ENCODE results near the gene ZDHHC14. TPM values are rescaled to one million over a fixed set of nuclear protein-coding genes. Genes with fewer than 3 reads are reported as not detected.

ZDHHC14 gene
- total and polyA plus RNA-seq, 2 of the 8 experiments (the other 6 are each of a cell fraction or from before 2014, with no cell fraction given), result 2.9 to 5.3 TPM

GRCh38 chr6:157667211-157668008 is 286.4 kb downstream of the ZDHHC14 start:
- H3K36me3 ChIP-seq (ENCODE audit: control insufficient read depth in 2 of 4, insufficient read depth in 4 of 4, low read length in 3 of 4), result no peaks in the 10 kb centered on the region
- H3K27ac ChIP-seq (ENCODE audit: low read depth, low read length), result no peak overlapping the region
- FAIRE-seq, result peak; percentile 74
- no peak overlapping the region for H4K91ac ChIP-seq (replicated peaks; ENCODE audit: insufficient read length, low read length)
- no peaks in the 10 kb centered on the region for H3K79me2 ChIP-seq (ENCODE audit: control insufficient read depth in 1 of 2, insufficient read depth in 2 of 2, low read length in 2 of 2)
- H3K9me3 ChIP-seq (ENCODE audit: insufficient read depth in 2 of 2, low read depth in 1 of 2, low read length in 1 of 2), result no peaks in the 10 kb centered on the region
- no peaks in the 10 kb centered on the region for H3K23me2 ChIP-seq (ENCODE audit: low read depth, low read length)
- no peak overlapping the region for H2AK5ac ChIP-seq (ENCODE audit: low read depth, low read length)
- H2BK5ac ChIP-seq (ENCODE audit: low read depth, low read length), result no peak overlapping the region
- H3K4ac ChIP-seq (replicated peaks; ENCODE audit: insufficient read length, low read depth, low read length), result no peak overlapping the region
- TF ChIP-seq BRCA1 (IDR thresholded peaks at IDR 0.05; ENCODE audit: low read depth, low read length), result no peak
- TF ChIP-seq RAD21 (IDR thresholded peaks at IDR 0.05 in 1 of 2, conservative IDR thresholded peaks at IDR 0.05 in 1 of 2; ENCODE audit: low read depth in 2 of 2, low read length in 2 of 2), result peak; percentile 86
- TF ChIP-seq POLR2AphosphoS5 (IDR thresholded peaks at IDR 0.05; ENCODE audit: low read depth, low read length), result no peak
- peak; percentile 39 to 70 (median 68) for TF ChIP-seq CTCF (IDR thresholded peaks at IDR 0.05; ENCODE audit: control extremely low read depth in 1 of 3, insufficient read depth in 1 of 3, low read depth in 1 of 3, low read length in 3 of 3)
- TF ChIP-seq SIRT6 (IDR thresholded peaks at IDR 0.05; ENCODE audit: low read length), result no peak
- TF ChIP-seq MAFK (IDR thresholded peaks at IDR 0.05; ENCODE audit: low read depth, low read length), result no peak
- no peak overlapping the region for H4K8ac ChIP-seq (ENCODE audit: extremely low read depth, insufficient read depth, low read length)
- H2BK20ac ChIP-seq (ENCODE audit: low read length), result no peak overlapping the region
- DNase-seq (ENCODE audit: low read depth in 1 of 2, low spot score in 2 of 2), result peak in 1 of 2 experiments; percentile 69
- no peak overlapping the region for H4K5ac ChIP-seq (ENCODE audit: insufficient read length, low read depth, low read length)
- no peak overlapping the region for H3K9ac ChIP-seq (replicated peaks in 1 of 4; ENCODE audit: extremely low read depth in 1 of 4, low read depth in 3 of 4, low read length in 3 of 4)
- ChIA-PET POLR2A (ENCODE audit: partially characterized antibody) (no interaction called here), CTCF (ENCODE audit: partially characterized antibody) (interaction anchor here (0.6 to 4.2 kb wide), 35 partner anchors 8 to 353 kb away, joined by 3 to 32 read pairs (median 4); partner anchors contain the start of gene TMEM242)
- no peak overlapping the region for H3K23ac ChIP-seq (ENCODE audit: insufficient read length)
- H2BK15ac ChIP-seq (ENCODE audit: low read length), result 0 out of 2 replicates have a peak overlapping the region, but pooled peaks have one; percentile 6
- 58% methylated on average over 11 of the region's 11 CpGs; no CpG with 5 or more reads in 1 of the 2 experiments for WGBS, 2 experiments (ENCODE audit: extremely low coverage in 1 of 2, insufficient coverage in 1 of 2, insufficient read length in 1 of 2, insufficient replicate concordance in 2 of 2, low coverage in 1 of 2, low lambda C conversion rate in 2 of 2, missing lambda C conversion rate in 1 of 2)
- no peak overlapping the region for H3K4me2 ChIP-seq (ENCODE audit: insufficient read depth in 1 of 2, low read depth in 2 of 2, low read length in 2 of 2)
- peaks cover 3 to 14% (median 6%) of the 10 kb centered on the region in 4 experiments; a peak in 6 of 7 replicates for H3K4me1 ChIP-seq (replicated peaks in 1 of 4; ENCODE audit: control insufficient read depth in 3 of 4, insufficient read depth in 4 of 4, low read length in 3 of 4)
- no peak overlapping the region for H3K4me3 ChIP-seq (ENCODE audit: extremely low read depth in 1 of 4, insufficient read depth in 2 of 4, low read depth in 3 of 4, low read length in 4 of 4)
- no peak overlapping the region for H2BK120ac ChIP-seq (replicated peaks; ENCODE audit: low read depth, low read length)
- no peak overlapping the region for H3K56ac ChIP-seq (replicated peaks; ENCODE audit: insufficient read length, low read depth, low read length)
- no peak overlapping the region for H3K14ac ChIP-seq (ENCODE audit: insufficient read length)
- no peak overlapping the region for H3K18ac ChIP-seq (ENCODE audit: extremely low read depth, low read length)
- no peaks in the 10 kb centered on the region; a peak in 1 of 7 replicates for H3K27me3 ChIP-seq (replicated peaks in 1 of 4; ENCODE audit: control insufficient read depth in 3 of 4, extremely low read depth in 1 of 4, insufficient read depth in 3 of 4, low read length in 3 of 4)
- H2BK12ac ChIP-seq (ENCODE audit: low read depth, low read length), result no peak overlapping the region
- no peaks in the 10 kb centered on the region for H3K79me1 ChIP-seq (ENCODE audit: low read depth, low read length)
- H4K20me1 ChIP-seq (replicated peaks in 1 of 2; ENCODE audit: control insufficient read depth in 1 of 2, insufficient read depth in 2 of 2, low read length in 2 of 2), result no peaks in the 10 kb centered on the region
- no peak overlapping the region for H2AFZ ChIP-seq (ENCODE audit: low read length)
